ENCODE data around the gene TXK. TPM values are rescaled to one million over a fixed set of nuclear protein-coding genes. Genes with fewer than 3 reads are reported as not detected.

TXK gene
- total and polyA plus RNA-seq, 2 of the 13 experiments (the other 11 are each of a cell fraction or from before 2014, with no cell fraction given) = not detected

DNA sequence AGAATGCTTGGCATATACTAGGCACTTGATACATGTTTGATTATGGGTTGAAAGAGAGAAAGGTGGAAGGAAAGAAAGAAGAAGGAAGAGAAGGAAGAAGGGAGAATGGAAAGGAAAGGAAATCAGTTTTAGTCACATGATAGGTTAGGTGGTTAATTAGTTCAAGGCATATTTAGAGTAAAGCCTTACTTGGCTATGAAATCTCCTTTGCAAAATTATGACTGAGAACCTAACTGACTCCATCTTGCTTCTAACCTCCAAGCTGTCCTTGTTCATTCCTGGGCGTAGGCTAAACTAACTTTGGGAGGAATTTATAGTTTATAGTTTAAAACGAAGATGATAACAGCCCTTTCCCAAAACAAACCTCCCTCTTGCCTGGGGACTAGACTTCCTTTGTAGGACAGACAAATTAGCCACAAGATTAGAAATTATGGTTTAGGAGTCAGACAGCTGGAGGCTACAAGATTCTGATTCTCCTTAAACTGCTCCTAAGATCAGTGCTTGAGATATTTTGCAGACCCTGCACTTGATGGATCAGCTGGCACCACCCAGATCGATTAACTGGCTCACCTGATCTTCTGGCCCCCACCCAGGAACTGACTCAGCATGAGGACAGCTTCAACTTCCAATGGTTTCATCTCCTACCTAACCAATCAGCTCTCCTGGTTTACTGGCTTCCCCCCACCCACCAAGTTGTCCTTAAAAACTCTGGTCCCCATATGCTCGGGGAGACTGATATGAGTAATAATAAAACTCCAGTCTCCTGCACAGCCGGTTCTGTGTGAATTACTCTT is 55.0 kb downstream of the TXK start (continued):
- TF ChIP-seq, protein P1, sequence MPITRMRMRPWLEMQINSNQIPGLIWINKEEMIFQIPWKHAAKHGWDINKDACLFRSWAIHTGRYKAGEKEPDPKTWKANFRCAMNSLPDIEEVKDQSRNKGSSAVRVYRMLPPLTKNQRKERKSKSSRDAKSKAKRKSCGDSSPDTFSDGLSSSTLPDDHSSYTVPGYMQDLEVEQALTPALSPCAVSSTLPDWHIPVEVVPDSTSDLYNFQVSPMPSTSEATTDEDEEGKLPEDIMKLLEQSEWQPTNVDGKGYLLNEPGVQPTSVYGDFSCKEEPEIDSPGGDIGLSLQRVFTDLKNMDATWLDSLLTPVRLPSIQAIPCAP (CRISPR knock-in tag; IDR thresholded peaks at IDR 0.05; ENCODE audit: low read depth) = no peak
- TF ChIP-seq RARG (CRISPR knock-in tag; IDR thresholded peaks at IDR 0.05; ENCODE audit: low read depth) = no peak
- TF ChIP-seq FOXK1 (CRISPR knock-in tag; IDR thresholded peaks at IDR 0.05; ENCODE audit: borderline replicate concordance, low read depth) = no peak
- TF ChIP-seq HMG20B (CRISPR knock-in tag; conservative IDR thresholded peaks at IDR 0.05) = no peak

DNA sequence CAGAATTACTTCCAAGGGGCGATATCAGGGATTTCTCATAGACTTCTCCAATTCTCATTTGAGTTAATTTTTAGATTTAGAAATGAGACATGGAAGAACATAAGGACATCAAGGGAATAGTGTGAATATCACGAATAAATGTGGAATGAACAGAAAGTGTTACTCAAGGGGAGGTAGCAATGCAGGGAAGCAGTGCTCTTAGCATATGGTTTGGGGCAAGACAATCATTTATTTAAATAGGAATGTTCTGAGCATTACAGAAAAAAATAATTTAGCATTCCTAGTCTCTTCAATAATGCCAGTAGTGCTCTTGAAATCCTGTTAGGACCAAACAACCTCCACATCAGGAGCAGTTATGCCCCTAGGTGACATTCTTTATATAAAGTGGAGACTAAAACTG is 55.6 kb downstream of the TXK start:
- in situ Hi-C loops (cut with HindIII; ENCODE audit: extremely low pct_ligation_motif_present, low pct_unique_long_range_greater_than_20kb) = loop anchor here (25.0 kb wide), 1 partner anchor 366 kb away; no protein-coding TSS in a partner anchor
- Histone ChIP-seq H3K36me3 (replicated peaks in 1 of 2; ENCODE audit: control insufficient read depth in 1 of 2, insufficient read depth in 2 of 2, low read length in 2 of 2) (no peaks in the 10 kb centered on the region), H3K4me3 (replicated peaks in 1 of 3; ENCODE audit: insufficient read depth in 1 of 3, low read depth in 2 of 3, low read length in 3 of 3) (no peak overlapping the region), H3K4me2 (ENCODE audit: low read depth, low read length) (no peak overlapping the region), H3K9ac (ENCODE audit: insufficient read depth, low read depth, low read length) (no peak overlapping the region), H3K27ac (ENCODE audit: extremely low read length, insufficient read depth, low read length) (no peak overlapping the region), H3K4me1 (ENCODE audit: insufficient read depth, low read length) (no peaks in the 10 kb centered on the region), H2AFZ (ENCODE audit: low read length) (no peak overlapping the region), H3K27me3 (ENCODE audit: control insufficient read depth in 1 of 2, insufficient read depth in 2 of 2, low read length in 2 of 2) (no peaks in the 10 kb centered on the region; a peak in 1 of 5 replicates), H3K79me2 (ENCODE audit: insufficient read depth, low read length) (no peaks in the 10 kb centered on the region), H3K9me3 (ENCODE audit: low read length) (no peaks in the 10 kb centered on the region), H4K20me1 (ENCODE audit: insufficient read depth, low read length) (no peaks in the 10 kb centered on the region)
- no TSS peak for BruUV-seq (replicated peaks)
- 42% methylated on average over 2 of the region's 2 CpGs for WGBS (ENCODE audit: low lambda C conversion rate)
- no peak for DNase-seq (ENCODE audit: low spot score)
- POLR2A ChIA-PET = no interaction called here
- CTCF ChIA-PET (ENCODE audit: low intra/inter-chr PET ratio, low total read pairs) = no interaction called here
- TF ChIP-seq, protein P2, sequence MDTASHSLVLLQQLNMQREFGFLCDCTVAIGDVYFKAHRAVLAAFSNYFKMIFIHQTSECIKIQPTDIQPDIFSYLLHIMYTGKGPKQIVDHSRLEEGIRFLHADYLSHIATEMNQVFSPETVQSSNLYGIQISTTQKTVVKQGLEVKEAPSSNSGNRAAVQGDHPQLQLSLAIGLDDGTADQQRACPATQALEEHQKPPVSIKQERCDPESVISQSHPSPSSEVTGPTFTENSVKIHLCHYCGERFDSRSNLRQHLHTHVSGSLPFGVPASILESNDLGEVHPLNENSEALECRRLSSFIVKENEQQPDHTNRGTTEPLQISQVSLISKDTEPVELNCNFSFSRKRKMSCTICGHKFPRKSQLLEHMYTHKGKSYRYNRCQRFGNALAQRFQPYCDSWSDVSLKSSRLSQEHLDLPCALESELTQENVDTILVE (CRISPR knock-in tag; IDR thresholded peaks at IDR 0.05) = no peak
- TF ChIP-seq, protein P3, sequence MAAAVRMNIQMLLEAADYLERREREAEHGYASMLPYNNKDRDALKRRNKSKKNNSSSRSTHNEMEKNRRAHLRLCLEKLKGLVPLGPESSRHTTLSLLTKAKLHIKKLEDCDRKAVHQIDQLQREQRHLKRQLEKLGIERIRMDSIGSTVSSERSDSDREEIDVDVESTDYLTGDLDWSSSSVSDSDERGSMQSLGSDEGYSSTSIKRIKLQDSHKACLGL (CRISPR knock-in tag; IDR thresholded peaks at IDR 0.05) = no peak
- TF ChIP-seq TARDBP (CRISPR knock-in tag; IDR thresholded peaks at IDR 0.05) = no peak
- no peak for TF ChIP-seq HNRNPUL1 (IDR thresholded peaks at IDR 0.05; ENCODE audit: low read depth, low read length)
- intact Hi-C loops (cut with micrococcal nuclease; ENCODE audit: unreplicated experiment) = no loop called here
- no peak for FAIRE-seq
- no peak for ATAC-seq

All from HepG2 (cell line).